NCI-H774 (cell line): ENCODE measurements around the gene LIPT1.
"Not testable (repeated sequence)": the region's sequence is repeated elsewhere in the genome, so short reads cannot be mapped to it uniquely, and the experiment has no call there.

ENCODE experiments used
- DNase-seq: peaks from one replicate; lab custom pipeline; 2025; lab: John Stamatoyannopoulos, UW

Gene LIPT1

DNA sequence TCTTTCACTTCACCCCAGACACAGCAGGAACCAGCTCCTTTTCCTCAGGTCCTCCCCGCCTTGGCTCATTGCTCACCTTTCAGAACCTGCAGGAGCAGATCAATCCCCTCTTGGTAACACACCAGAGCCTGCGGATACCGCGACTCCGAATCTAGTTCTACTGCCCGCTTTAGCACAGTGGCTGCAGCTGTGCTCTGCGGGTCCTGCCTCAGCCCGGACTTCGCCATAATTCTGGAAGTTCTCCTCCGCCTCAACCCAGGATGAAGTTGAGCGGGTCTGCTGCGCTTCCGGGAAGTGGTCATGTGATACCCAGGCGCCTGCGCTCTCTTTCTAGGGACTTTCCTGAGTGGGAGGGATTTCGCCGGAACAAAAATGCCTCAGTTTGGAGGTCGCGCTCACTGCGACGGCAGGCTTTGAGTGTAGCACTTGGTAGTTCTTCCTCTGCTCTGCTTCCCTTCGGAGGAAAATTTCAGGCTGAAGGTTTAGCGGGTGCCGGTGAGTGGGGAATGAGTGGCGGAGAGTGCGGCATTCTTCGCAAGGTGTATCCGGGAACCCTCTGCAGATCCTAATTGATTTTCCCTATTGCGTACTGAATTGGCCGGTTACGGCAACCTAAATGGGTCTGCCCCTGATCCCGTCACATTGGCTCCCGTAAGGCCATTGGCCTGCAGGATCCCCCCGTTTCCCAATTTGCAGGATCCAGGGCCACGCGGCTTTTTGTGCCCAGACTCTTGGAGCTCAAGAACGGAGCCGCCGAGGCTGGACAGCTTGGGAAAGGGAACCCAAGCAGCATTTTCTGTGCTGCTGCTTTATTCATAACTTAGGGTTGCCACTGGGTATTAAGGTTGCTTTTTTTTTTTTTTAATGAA, 26.2 kb downstream of the LIPT1 start, which contains the start of the genes MITD1 and MRPL30:
TSS of gene MITD1 (minus strand) at position 304 of the 869 bp plus-strand sequence. CDS start at position 227, 77 bp downstream.
TSS of gene MRPL30 (plus strand) at position 430 of the 869 bp plus-strand sequence. CDS start 5,020 bp downstream, outside the sequence.
- DNase-seq = peak; percentile 94

DNA sequence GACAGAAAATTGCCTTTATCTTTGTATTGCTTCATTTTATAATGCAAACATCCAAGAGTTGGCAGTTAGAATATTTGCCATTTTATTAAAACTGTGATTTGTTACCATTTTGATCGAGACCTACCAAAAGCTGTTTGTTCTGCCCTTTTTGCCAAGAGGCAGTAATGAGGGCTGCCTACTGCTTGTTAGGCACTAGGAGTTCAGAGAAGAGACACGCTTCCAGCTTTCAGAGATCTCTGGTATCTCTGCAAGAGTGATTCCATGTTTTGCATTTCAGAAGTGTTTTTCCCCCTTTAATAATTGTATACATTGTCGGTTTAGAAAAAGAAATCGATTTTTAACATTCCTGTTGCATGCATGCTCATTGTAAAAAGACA, 26.8 kb downstream of the LIPT1 start:
- DNase-seq = peak; percentile 12

DNA sequence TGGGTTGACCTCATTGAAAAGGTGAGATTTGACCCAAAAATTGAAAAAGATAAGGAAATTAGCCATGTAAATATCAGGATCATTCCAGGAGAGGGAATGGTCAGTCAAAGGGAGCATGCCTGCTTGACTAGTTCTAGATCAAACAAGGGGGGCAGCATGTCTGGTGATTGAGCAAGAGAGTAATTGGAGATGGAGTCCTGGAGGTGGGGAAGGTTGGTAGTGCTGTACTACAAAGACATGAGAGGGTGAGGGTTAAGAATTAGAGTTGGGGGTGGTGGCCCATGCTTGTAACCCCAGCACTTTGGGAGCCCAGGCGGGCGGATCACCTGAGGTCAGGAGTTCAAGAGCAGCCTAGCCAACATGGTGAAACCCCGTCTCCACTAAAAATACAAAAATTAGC, 28.3 kb downstream of the LIPT1 start:
- DNase-seq = no peak

DNA sequence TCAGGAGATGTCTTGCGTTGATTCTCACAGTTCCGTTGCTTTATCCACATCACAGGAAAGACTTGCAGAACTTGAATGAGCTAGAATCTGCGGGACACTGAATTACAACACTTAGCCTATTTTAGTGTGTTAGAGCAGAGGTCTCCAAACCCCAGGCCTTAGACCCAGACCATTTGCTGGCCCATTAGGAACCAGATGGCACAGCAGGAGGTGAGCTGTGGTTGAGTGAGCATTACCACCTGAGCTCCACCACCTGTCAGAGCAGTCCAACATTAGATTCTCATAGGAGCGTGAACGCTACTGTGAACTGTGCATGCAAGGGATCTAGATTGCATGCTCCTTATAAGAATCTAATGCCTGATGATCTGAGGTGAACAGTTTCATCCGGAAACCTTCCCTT, 30.0 kb downstream of the LIPT1 start:
- DNase-seq = no peak

DNA sequence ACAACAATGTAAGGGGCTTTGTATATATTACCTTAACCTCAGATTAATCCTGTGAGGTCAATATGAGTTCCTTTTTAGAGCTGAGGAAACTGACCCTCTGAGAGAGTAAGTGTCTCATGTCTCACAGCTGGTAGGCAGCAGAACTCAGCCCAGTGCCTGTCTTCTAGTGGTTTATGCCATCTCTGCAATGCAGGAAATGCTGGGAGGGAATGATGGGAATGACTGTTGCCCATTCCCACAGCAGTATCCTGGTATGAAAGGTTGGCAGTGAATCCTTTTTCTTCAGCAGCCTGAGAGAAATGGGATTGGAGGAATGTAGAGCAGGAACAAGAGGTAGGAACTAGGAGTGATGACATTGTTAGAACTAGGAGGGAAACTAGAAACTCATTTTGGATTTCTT, 32.2 kb downstream of the LIPT1 start:
- no peak for DNase-seq

DNA sequence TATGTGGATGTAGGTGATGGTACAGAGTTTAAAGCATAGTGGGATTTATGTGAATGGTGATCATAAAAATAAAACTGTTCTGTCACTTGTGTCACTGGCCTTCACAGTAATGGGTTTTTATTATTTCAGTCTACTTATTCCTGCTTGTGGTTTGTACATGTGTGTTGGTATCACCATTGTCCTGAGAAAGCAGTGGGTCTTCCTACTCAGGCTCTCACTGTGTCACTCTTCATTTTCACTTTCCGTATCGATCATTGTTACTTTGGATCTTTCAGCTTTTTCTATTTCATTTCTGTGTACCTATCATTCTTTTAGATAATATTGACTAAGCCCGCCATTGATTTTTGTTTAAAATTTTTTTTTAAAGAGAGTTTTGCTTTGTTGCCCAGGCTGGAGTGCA, 33.6 kb downstream of the LIPT1 start:
- DNase-seq = no peak

DNA sequence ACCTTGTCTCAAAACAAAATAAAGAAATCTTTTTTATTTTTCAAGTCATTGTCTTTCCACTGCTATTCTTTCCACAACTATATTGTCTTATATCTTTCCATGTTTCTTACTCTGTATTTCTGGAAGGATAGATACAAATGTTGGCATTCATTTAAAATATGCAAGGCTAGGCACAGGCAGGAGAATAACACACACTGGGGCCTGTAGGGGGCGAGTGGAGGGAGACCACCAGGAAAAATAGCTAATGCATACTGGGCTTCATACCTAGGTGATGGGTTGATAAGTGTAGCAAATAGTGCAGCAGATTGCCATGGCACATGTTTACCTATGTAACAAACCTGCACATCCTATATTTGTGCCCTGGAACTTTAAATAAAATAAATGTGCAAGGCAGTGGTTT, 35.8 kb downstream of the LIPT1 start:
- no peak for DNase-seq

DNA sequence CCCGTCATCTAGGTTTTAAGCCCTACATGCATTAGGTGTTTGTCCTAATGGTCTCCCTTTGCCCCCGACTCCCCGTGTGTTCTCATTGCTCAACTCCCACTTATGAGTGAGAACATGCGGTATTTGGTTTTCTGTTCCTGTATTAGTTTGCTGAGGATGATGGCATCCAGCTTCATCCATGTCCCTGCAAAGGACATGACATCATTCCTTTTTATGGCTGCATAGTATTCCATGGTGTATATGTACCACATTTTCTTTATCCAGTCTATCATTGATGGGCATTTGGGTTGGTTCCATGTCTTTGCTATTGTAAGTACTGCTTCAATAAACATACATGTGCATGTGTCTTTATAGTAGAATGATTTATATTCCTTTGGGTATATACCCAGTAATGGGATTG, 37.6 kb downstream of the LIPT1 start:
- DNase-seq = not testable (repeated sequence)

DNA sequence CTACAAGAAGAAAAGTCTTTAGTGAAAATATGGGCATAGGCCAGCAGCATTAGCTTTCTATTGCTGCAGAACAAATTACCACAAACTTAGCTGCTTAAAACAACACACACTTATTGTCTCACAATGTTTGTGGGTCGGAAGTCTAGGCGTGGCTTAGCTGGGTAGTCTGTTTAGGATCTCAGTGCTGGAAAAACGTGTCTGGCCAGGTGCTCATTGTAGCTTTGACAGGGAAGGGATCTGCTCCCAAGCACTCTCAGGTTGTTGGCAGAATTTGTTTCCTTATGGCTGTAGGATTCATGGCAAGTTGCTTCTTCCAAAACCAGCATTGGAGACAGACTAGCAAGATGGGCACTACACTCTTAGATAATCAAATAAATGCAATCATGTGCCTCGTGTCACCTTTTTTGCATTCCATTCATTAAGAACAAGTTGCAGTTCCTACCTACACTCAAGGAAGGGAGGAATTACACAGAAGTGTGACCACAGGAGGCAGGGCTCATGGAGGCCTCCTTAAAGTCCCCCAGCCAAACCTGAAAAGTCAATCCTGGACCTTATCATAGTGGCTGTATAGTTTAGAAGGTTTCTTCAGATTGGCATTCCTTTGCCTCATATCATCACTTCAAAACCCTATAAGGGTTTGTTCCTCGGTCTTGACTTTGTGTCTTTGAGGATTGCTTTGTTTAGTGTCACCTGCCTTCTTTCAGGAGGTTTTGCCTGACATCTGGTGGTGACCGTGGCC, 43.5 kb downstream of the LIPT1 start:
- DNase-seq = no peak

DNA sequence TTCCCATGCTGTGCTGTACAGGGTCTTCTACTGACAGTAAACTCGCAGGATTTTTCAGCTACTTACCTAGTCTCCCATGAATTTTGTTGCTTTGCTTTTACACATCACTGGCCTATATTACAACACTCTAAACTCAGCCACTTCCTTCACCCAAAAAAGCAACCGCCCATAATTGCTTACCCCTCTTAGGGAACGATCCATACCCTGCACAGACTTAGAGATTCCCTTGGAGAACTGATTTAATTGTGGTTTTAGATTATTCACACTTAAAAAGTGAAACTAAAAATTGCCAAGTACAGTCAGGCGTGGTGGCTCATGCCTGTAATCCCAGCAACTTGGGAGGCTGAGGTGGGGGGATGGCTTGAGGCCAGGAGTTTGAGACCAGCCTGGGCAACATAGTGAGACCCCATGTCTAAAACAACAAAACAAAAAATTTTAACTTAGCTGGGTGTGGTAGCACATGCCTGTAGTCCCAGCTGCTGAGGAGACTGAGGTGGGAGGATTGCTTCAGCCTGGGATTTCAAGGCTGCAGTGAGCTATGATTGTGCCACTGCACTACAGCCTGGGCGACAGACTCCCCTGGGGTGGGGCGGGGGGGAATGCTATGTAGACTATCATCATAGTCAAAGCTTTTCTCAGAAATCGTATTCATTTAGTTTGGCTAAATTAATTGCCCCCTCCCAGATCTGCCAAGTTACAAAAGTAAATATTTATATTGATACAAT, 45.5 kb downstream of the LIPT1 start:
- DNase-seq = no peak

DNA sequence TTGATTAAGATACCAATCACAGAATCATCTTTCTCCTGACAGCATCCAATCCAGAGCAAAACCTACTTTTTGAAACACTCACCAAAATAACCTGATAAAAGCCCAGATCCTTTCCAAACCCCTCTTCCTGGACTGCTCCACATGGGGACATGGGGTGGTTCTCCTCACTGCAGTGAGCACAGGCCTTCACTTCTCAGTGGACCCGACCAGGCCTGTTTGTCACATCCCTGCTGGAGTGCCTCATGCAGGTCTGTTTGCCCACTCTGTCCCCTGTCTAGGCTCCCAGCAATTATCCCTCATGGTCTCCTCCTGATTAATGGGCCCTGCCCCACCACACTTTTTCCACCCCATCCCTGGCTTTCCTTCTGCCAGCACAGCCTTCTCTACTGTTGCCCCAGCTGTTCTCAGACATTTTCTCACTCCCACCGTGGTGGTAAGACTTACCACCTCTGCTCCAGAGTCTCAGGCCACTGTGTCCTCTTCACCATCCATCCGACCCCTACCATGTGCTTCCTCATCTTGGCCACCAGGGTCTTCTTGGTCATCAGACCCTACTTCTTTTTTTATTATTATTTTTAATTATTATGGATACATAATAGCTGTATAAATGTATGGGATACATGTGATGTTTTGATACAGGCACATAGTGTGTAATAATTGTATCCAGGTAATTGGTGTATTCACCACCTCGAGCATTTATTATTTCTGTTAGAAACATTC, 47.4 kb downstream of the LIPT1 start:
- DNase-seq = no peak

DNA sequence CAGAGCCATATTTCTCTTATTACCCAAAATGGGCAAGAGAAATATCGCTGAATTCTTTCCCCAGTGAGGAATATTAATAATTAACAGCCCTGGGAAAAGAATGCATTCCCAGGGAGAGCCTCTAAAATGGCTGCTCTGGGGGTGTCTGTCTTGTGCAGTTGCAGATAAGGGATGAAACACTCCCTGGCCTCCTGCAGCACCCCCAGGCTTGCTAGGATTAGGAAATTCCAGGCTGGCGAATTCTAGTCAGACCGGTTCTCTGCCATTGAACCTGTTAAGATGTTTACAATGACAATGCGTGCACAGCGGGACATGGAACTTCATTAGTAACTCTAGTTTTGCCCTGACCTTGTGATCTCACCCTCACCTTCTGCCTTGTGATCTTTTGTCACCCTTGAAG, 50.7 kb downstream of the LIPT1 start:
- DNase-seq = no peak
